Uterus (tissue), 4 donors: Measurements from ENCODE around the gene MSANTD7. TPM values are rescaled to one million over a fixed set of nuclear protein-coding genes. Genes with fewer than 3 reads are reported as not detected.

Experiments
- DNase-seq, 2 donors: peaks; one replicate each; pipeline ENCODE4 v3.0.0-alpha.2; 2019 to 2020
- H3K27ac ChIP-seq, 2 donors: fragments of 200-600 bp; sonication (generic); 1 replicate in 1 of 2; 2 replicates in 1 of 2; pipeline ENCODE4 v1.5.1; 2016 to 2018
- H3K27me3 ChIP-seq, 2 donors: fragments of 200-600 bp; sonication (generic); one replicate each; pipeline ENCODE4 v1.5.1; 2018 to 2019; ENCODE audit warnings: control low read depth in 1 of 2
- H3K36me3 ChIP-seq, 2 donors: fragments of 200-600 bp; sonication (generic); one replicate each; pipeline ENCODE4 v1.5.1; 2019; ENCODE audit warnings: control low read depth in 1 of 2
- H3K4me1 ChIP-seq, 2 donors: fragments of 200-600 bp; sonication (generic); one replicate each; pipeline ENCODE4 v1.5.1; 2018 to 2019; ENCODE audit warnings: control low read depth in 1 of 2
- H3K4me3 ChIP-seq, 2 donors: fragments of 200-600 bp; sonication (generic); 1 replicate in 1 of 2; 2 replicates in 1 of 2; pipeline ENCODE4 v1.5.1; 2018 to 2019; ENCODE audit warnings: mild to moderate bottlenecking in 1 of 2
- H3K9me3 ChIP-seq, 2 donors: fragments of 200-600 bp; sonication (generic); one replicate each; pipeline ENCODE4 v1.5.1; 2019; ENCODE audit warnings: control low read depth in 1 of 2
- POLR2A ChIP-seq, 2 donors: fragments of 450-650 bp; IDR thresholded peaks; one replicate each; pipeline ENCODE4 v1.6.1; 2016; ENCODE audit warnings: antibody characterized with exemption in 2 of 2, mild to moderate bottlenecking in 1 of 2, moderate library complexity in 1 of 2
- intact Hi-C: fragments of 100-400 bp; cut with DNase I; formaldehyde crosslinking; loops from one replicate; pipeline ENCODE4 v1.15.1; 2023; ENCODE audit warnings: low total_unique reads
- total RNA-seq, 4 donors: library from RNA; depleted of rRNA in 3 of 4; stranded (reverse); fragments of >200 nt in 3 of 4; gene quantifications; one replicate each; pipeline versions ENCODE4 v1.1.0 to v1.2.4, GENCODE V29; 2014 to 2023
- TF ChIP-seq, protein P1 (sequence below), 4 experiments: fragments of 200-600 bp in 2 of 4; fragments of 450-650 bp in 2 of 4; sonication (generic) in 2 of 4; IDR thresholded peaks; one replicate each; pipeline ENCODE4 v1.5.1; 2016 to 2019; ENCODE audit warnings: antibody characterized with exemption in 4 of 4, mild to moderate bottlenecking in 2 of 4, moderate library complexity in 1 of 4
- donor health status: DM: yes; HTN: yes; CAD: no.

The MSANTD7 gene
- total RNA-seq, 4 donors from 2014 or later, result 3.2 to 23.2 (median 8.6) TPM

- H3K4me3 ChIP-seq, result no peak overlapping the region
- no peaks in the 10 kb centered on the region for H3K4me1 ChIP-seq
- H3K9me3 ChIP-seq, result no peaks in the 10 kb centered on the region
- no peak for TF ChIP-seq POLR2A (IDR thresholded peaks at IDR 0.05)
- TF ChIP-seq, protein P1, sequence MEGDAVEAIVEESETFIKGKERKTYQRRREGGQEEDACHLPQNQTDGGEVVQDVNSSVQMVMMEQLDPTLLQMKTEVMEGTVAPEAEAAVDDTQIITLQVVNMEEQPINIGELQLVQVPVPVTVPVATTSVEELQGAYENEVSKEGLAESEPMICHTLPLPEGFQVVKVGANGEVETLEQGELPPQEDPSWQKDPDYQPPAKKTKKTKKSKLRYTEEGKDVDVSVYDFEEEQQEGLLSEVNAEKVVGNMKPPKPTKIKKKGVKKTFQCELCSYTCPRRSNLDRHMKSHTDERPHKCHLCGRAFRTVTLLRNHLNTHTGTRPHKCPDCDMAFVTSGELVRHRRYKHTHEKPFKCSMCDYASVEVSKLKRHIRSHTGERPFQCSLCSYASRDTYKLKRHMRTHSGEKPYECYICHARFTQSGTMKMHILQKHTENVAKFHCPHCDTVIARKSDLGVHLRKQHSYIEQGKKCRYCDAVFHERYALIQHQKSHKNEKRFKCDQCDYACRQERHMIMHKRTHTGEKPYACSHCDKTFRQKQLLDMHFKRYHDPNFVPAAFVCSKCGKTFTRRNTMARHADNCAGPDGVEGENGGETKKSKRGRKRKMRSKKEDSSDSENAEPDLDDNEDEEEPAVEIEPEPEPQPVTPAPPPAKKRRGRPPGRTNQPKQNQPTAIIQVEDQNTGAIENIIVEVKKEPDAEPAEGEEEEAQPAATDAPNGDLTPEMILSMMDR (IDR thresholded peaks at IDR 0.05), result no peak
- DNase-seq, result no peak
- H3K27me3 ChIP-seq, result no peaks in the 10 kb centered on the region
- H3K36me3 ChIP-seq, result no peaks in the 10 kb centered on the region
- H3K27ac ChIP-seq, result no peak overlapping the region
- intact Hi-C loops, result no loop called here
These were observed 14.1 kb upstream of the MSANTD7 start for GRCh38 chr10:14823966-14824365.

DNA sequence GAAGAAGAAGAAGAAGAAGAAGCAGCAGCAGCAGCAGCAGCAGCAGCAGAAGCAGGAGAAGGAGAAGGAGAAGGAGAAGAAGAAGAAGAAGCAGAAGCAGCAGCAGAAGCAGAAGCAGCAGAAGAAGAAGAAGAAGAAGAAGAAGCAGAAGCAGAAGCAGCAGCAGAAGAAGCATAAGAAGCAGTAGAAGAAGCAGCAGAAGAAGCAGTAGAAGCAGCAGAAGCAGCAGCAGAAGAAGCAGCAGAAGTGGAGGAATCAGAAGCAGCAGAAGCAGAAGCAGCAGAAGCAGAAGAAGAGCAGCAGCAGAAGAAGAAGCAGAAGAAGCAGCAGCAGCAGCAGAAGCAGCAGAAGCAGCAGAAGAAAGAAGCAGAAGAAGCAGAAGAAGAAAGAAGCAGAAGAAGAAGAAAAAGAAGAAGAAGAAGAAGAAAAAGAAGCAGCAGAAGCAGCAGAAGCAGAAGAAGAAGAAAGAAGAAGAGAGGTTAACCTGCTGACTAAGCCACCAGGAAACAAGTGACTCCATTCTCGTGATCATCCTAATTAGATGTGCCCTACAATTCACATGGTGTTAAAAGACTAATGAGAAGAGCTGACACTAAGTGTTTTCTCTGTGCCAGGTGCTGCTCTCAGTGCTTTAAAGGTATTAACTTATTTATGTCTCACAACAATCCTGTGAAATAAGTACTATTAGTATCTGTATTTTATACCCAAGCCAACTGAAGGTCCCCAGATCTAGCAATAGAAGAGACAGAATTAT, 11.9 kb upstream of the MSANTD7 start:
- Histone ChIP-seq H3K4me1 (no peaks in the 10 kb centered on the region), H3K9me3 (no peaks in the 10 kb centered on the region), H3K4me3 (no peak overlapping the region), H3K27ac (no peak overlapping the region), H3K36me3 (no peaks in the 10 kb centered on the region), H3K27me3 (no peaks in the 10 kb centered on the region)
- intact Hi-C loops, result no loop called here
- no peak for DNase-seq
- no peak for TF ChIP-seq POLR2A (IDR thresholded peaks at IDR 0.05)
- TF ChIP-seq, protein P1 (IDR thresholded peaks at IDR 0.05), result no peak

DNA sequence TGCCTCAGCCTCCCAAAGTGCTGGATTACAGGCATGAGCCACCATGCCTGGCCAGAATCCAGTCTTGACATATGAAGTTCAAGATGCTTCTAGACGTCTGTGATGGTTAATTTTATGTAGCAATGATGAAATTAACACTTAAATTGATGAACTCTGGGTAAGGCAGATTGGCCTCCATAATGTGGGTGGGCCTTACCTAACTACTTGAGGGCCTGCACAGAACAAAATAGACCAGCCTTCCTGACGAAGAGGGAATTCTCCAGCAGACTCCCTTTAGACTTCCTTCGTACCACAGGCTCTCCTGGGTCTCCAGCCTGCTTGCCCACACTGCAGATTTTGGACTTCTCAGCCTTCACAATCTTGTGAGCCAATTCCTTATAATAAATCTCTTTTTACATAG, 5.0 kb upstream of the MSANTD7 start:
- Histone ChIP-seq H3K9me3 (no peaks in the 10 kb centered on the region), H3K36me3 (no peaks in the 10 kb centered on the region), H3K4me1 (peaks cover 0 to 5% of the 10 kb centered on the region in 2 donors), H3K27me3 (no peaks in the 10 kb centered on the region), H3K27ac (no peak overlapping the region), H3K4me3 (no peak overlapping the region)
- no peak for DNase-seq
- intact Hi-C loops, result no loop called here
- no peak for TF ChIP-seq POLR2A (IDR thresholded peaks at IDR 0.05)
- TF ChIP-seq, protein P1 (IDR thresholded peaks at IDR 0.05), result no peak

- no peak for DNase-seq
- Histone ChIP-seq H3K9me3 (no peaks in the 10 kb centered on the region), H3K27me3 (no peaks in the 10 kb centered on the region), H3K4me1 (peaks cover 5% of the 10 kb centered on the region in 2 donors), H3K4me3 (no peak overlapping the region), H3K27ac (peak overlapping the region in 1 of 2 donors; percentile 94), H3K36me3 (no peaks in the 10 kb centered on the region)
- intact Hi-C loops, result no loop called here
- TF ChIP-seq POLR2A (IDR thresholded peaks at IDR 0.05), result no peak
- TF ChIP-seq, protein P1 (IDR thresholded peaks at IDR 0.05), result no peak
These were observed 1.9 kb upstream of the MSANTD7 start for GRCh38 chr10:14836208-14836607.

- no peak for DNase-seq
- Histone ChIP-seq H3K4me3 (peak overlapping the region; percentile 96), H3K9me3 (no peaks in the 10 kb centered on the region), H3K27me3 (no peaks in the 10 kb centered on the region), H3K4me1 (peaks cover 5% of the 10 kb centered on the region in 2 donors), H3K36me3 (no peaks in the 10 kb centered on the region), H3K27ac (peak overlapping the region; percentile 93 to 94)
- intact Hi-C loops, result no loop called here
- TF ChIP-seq, protein P1 (IDR thresholded peaks at IDR 0.05), result no peak
These were observed 926 bp upstream of the MSANTD7 start for GRCh38 chr10:14837003-14837756.
